Liver (tissue), 9 donors: Measurements from ENCODE around the gene CDHR4. TPM values are rescaled to one million over a fixed set of nuclear protein-coding genes. Genes with fewer than 3 reads are reported as not detected.
"Not testable (repeated sequence)": the region's sequence is repeated elsewhere in the genome, so short reads cannot be mapped to it uniquely, and the experiment has no call there.

Experiments used
- DNase-seq: peaks from one replicate; pipeline ENCODE4 v3.0.0-alpha.2; 2017; ENCODE audit warnings: low spot score
- H3K27ac ChIP-seq, 2 donors: one replicate each; pipeline ENCODE4 v1.7.0; 2013; ENCODE audit warnings: inconsistent platforms in 2 of 2, low read length in 2 of 2, control low read depth in 1 of 2, low read depth in 1 of 2, mild to moderate bottlenecking in 1 of 2
- H3K27me3 ChIP-seq, 4 donors: one replicate each; pipeline versions ENCODE4 v1.6.1 to v1.7.0; 2013; ENCODE audit warnings: low read length in 3 of 4, inconsistent platforms in 1 of 4, mild to moderate bottlenecking in 1 of 4, moderate library complexity in 1 of 4; ENCODE audit not compliant: control insufficient read depth in 4 of 4, insufficient read depth in 4 of 4
- H3K36me3 ChIP-seq, 4 donors: one replicate each; pipeline versions ENCODE4 v1.6.1 to v1.7.0; 2013; ENCODE audit warnings: low read length in 3 of 4, mild to moderate bottlenecking in 3 of 4, low read depth in 1 of 4, moderate library complexity in 1 of 4; ENCODE audit not compliant: control insufficient read depth in 4 of 4, insufficient read depth in 3 of 4
- H3K4me1 ChIP-seq, 4 donors: one replicate each; pipeline versions ENCODE4 v1.6.1 to v1.7.0; 2013; ENCODE audit warnings: low read length in 3 of 4, mild to moderate bottlenecking in 3 of 4, moderate library complexity in 1 of 4; ENCODE audit not compliant: control insufficient read depth in 4 of 4, insufficient read depth in 4 of 4
- H3K4me3 ChIP-seq, 3 donors: one replicate each; pipeline versions ENCODE4 v1.6.1 to v1.7.0; 2013; ENCODE audit warnings: low read length in 3 of 3, control low read depth in 1 of 3, low read depth in 1 of 3, mild to moderate bottlenecking in 1 of 3
- H3K9ac ChIP-seq, 2 donors: one replicate each; pipeline ENCODE4 v1.7.0; 2013; ENCODE audit warnings: low read length in 2 of 2, mild to moderate bottlenecking in 2 of 2, moderate library complexity in 2 of 2, control low read depth in 1 of 2, low read depth in 1 of 2
- H3K9me3 ChIP-seq, 4 donors: one replicate each; pipeline versions ENCODE4 v1.6.1 to v1.7.0; 2013; ENCODE audit warnings: low read length in 3 of 4; ENCODE audit not compliant: control insufficient read depth in 4 of 4
- CTCF ChIP-seq: fragments of 150-350 bp; IDR thresholded peaks from 2 replicates; pipeline ENCODE4 v1.5.1; 2017; ENCODE audit warnings: improper control_type of control experiment, low read depth, low read length; ENCODE audit not compliant: missing input control
- EGR1 ChIP-seq, 2 donors: IDR thresholded peaks; 2 replicates each; pipeline ENCODE4 v1.6.1; 2016 to 2018; ENCODE audit warnings: antibody characterized with exemption in 2 of 2, low read depth in 2 of 2
- FOXA1 ChIP-seq: IDR thresholded peaks from 2 replicates; pipeline ENCODE4 v1.6.1; 2016; ENCODE audit warnings: antibody characterized with exemption
- FOXA2 ChIP-seq: IDR thresholded peaks from 2 replicates; pipeline ENCODE4 v1.6.1; 2016; ENCODE audit warnings: antibody characterized with exemption
- GABPA ChIP-seq, 2 donors: IDR thresholded peaks in 1 of 2; conservative IDR thresholded peaks in 1 of 2; 2 replicates each; pipeline ENCODE4 v1.6.1; 2016; ENCODE audit warnings: antibody characterized with exemption in 2 of 2, mild to moderate bottlenecking in 1 of 2, moderate library complexity in 1 of 2
- HNF4A ChIP-seq, 2 donors: conservative IDR thresholded peaks; 2 replicates each; pipeline ENCODE4 v1.6.1; 2016; ENCODE audit warnings: antibody characterized with exemption in 2 of 2, mild to moderate bottlenecking in 2 of 2
- NR2F2 ChIP-seq: IDR thresholded peaks from 2 replicates; pipeline ENCODE4 v1.6.1; 2016; ENCODE audit warnings: antibody characterized with exemption
- RAD21 ChIP-seq, 2 donors: IDR thresholded peaks; 2 replicates each; pipeline ENCODE4 v1.6.1; 2016; ENCODE audit warnings: antibody characterized with exemption in 2 of 2, mild to moderate bottlenecking in 2 of 2
- REST ChIP-seq: IDR thresholded peaks from 2 replicates; pipeline ENCODE4 v1.6.1; 2016; ENCODE audit warnings: antibody characterized with exemption, mild to moderate bottlenecking
- RXRA ChIP-seq, 2 donors: IDR thresholded peaks; 2 replicates each; pipeline ENCODE4 v1.6.1; 2017 to 2018; ENCODE audit warnings: antibody characterized with exemption in 2 of 2, mild to moderate bottlenecking in 1 of 2
- TAF1 ChIP-seq: conservative IDR thresholded peaks from 2 replicates; pipeline ENCODE4 v1.6.1; 2016; ENCODE audit warnings: antibody characterized with exemption, mild to moderate bottlenecking
- YY1 ChIP-seq: IDR thresholded peaks from 2 replicates; pipeline ENCODE4 v1.6.1; 2016; ENCODE audit warnings: antibody characterized with exemption, mild to moderate bottlenecking
- ZBTB33 ChIP-seq: IDR thresholded peaks from 2 replicates; pipeline ENCODE4 v1.6.1; 2016; ENCODE audit warnings: antibody characterized with exemption
- WGBS: extraction: QIAGEN DNeasy Blood & Tissue Kit; methylation state at CpG from one replicate; pipeline ENCODE4 v1.1.7; 2013; 5-methylcytosine and 5-hydroxymethylcytosine counted together
- polyA plus RNA-seq, 2 donors: library from polyadenylated mRNA; stranded (reverse) in 1 of 2; unstranded in 1 of 2; fragments of 200-250 nt in 1 of 2; fragments of >200 nt in 1 of 2; fragmentation: Nextera tagmentation in 1 of 2; extraction: Ambion mirVana in 1 of 2; gene quantifications; one replicate each; pipeline versions ENCODE4 v1.2.1 to v1.2.3, GENCODE V29; 2013 to 2015
- total RNA-seq, 2 donors: library from RNA; depleted of rRNA; stranded (reverse); fragments of >200 nt; gene quantifications; one replicate each; pipeline ENCODE4 v1.2.3, GENCODE V29; 2014
- TF ChIP-seq, protein P1 (sequence below): IDR thresholded peaks from 2 replicates; pipeline ENCODE4 v1.6.1; 2016; ENCODE audit warnings: antibody characterized with exemption
- TF ChIP-seq, protein P2 (sequence below): IDR thresholded peaks from 2 replicates; pipeline ENCODE4 v1.6.1; 2016; ENCODE audit warnings: antibody characterized with exemption
- donor health status: healthy.
- donor health status: healthy.
- donor health status: healthy.
- donor health status: healthy.
- donor health status: healthy.

CDHR4 gene
- total and polyA plus RNA-seq, 4 donors = not detected

- no peak overlapping the region for H3K27ac ChIP-seq
- H3K27me3 ChIP-seq = no peaks in the 10 kb centered on the region
- no peaks in the 10 kb centered on the region for H3K9me3 ChIP-seq
- no peak overlapping the region for H3K9ac ChIP-seq
- DNase-seq = no peak
- TF ChIP-seq HNF4A (conservative IDR thresholded peaks at IDR 0.05) = peak; percentile 30 to 41
- no peak for TF ChIP-seq FOXA2
- no peak for TF ChIP-seq EGR1 (IDR thresholded peaks at IDR 0.05; ENCODE audit: low read depth in 2 of 2)
- no peak for TF ChIP-seq FOXA1
- H3K4me1 ChIP-seq = peaks cover 5 to 15% (median 11%) of the 10 kb centered on the region in 4 donors
- H3K4me3 ChIP-seq = no peak overlapping the region
- 84% methylated on average over 5 of the region's 5 CpGs for WGBS
- peaks cover 0 to 3% (median under 1%) of the 10 kb centered on the region in 4 donors for H3K36me3 ChIP-seq
Observed at GRCh38 chr3:49781415-49782199, 18.1 kb downstream of the CDHR4 start.

GRCh38 chr3:49780975-49781365, 18.7 kb downstream of the CDHR4 start:
- WGBS = 93% methylated on average over 9 of the region's 9 CpGs
- H3K27me3 ChIP-seq, H3K9ac ChIP-seq, H3K9me3 ChIP-seq, DNase-seq, H3K36me3 ChIP-seq, H3K27ac ChIP-seq, H3K4me3 ChIP-seq: not testable (repeated sequence)
- peaks cover 5 to 15% (median 11%) of the 10 kb centered on the region in 4 donors for H3K4me1 ChIP-seq

GRCh38 chr3:49780080-49780974, 19.3 kb downstream of the CDHR4 start:
- H3K36me3 ChIP-seq = peaks cover 0 to 5% (median 2%) of the 10 kb centered on the region in 4 donors
- 81% methylated on average over 4 of the region's 4 CpGs for WGBS

More at GRCh38 chr3:49780080-49780974, 19.3 kb downstream of the CDHR4 start:
- Histone ChIP-seq H3K9ac (no peak overlapping the region), H3K27ac (no peak overlapping the region), H3K4me3 (no peak overlapping the region), H3K9me3 (no peaks in the 10 kb centered on the region), H3K4me1 (peaks cover 5 to 11% (median 7%) of the 10 kb centered on the region in 4 donors), H3K27me3 (no peaks in the 10 kb centered on the region)
- TF ChIP-seq RXRA (IDR thresholded peaks at IDR 0.05) (no peak), NR2F2 (no peak), ZBTB33 (no peak), RAD21 (IDR thresholded peaks at IDR 0.05) (no peak), TAF1 (no peak), CTCF (no peak), FOXA2 (no peak), HNF4A (conservative IDR thresholded peaks at IDR 0.05) (no peak), GABPA (IDR thresholded peaks at IDR 0.05 in 1 of 2, conservative IDR thresholded peaks at IDR 0.05 in 1 of 2) (no peak), REST (no peak), YY1 (no peak)
- TF ChIP-seq, protein P1, sequence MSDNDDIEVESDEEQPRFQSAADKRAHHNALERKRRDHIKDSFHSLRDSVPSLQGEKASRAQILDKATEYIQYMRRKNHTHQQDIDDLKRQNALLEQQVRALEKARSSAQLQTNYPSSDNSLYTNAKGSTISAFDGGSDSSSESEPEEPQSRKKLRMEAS = no peak
- TF ChIP-seq, protein P2, sequence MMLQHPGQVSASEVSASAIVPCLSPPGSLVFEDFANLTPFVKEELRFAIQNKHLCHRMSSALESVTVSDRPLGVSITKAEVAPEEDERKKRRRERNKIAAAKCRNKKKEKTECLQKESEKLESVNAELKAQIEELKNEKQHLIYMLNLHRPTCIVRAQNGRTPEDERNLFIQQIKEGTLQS = no peak
- no peak for DNase-seq
